NB4 (cell line): ENCODE results near the gene TOP1.

Source experiments
- CTCF ChIP-seq: IDR thresholded peaks from one replicate; pipeline ENCODE4 v1.5.1; 2012; ENCODE audit warnings: low read depth, low read length
- MAX ChIP-seq: IDR thresholded peaks from 2 replicates; pipeline ENCODE4 v1.6.1; 2011; ENCODE audit warnings: low read depth, low read length
- POLR2A ChIP-seq: IDR thresholded peaks from 2 replicates; pipeline ENCODE4 v1.6.1; 2011; ENCODE audit warnings: mild to moderate bottlenecking; ENCODE audit not compliant: insufficient read length; ENCODE audit errors: extremely low read depth

GRCh38 chr20:41141153-41141815, 112.7 kb downstream of the TOP1 start:
- TF ChIP-seq CTCF (no peak), MAX (no peak), POLR2A (no peak)
